HG03095 (cell line): ENCODE data around the gene SKAP1.

Experiments
- ATAC-seq: cut with Tn5 transposase; IDR thresholded peaks from one replicate; pipeline ENCODE4 v1.9.1; 2021; ENCODE audit warnings: moderate library complexity; ENCODE audit not compliant: unreplicated experiment

SKAP1 gene

GRCh38 chr17:48153691-48154358 lies 276.2 kb downstream of the SKAP1 start:
- no peak for ATAC-seq

DNA sequence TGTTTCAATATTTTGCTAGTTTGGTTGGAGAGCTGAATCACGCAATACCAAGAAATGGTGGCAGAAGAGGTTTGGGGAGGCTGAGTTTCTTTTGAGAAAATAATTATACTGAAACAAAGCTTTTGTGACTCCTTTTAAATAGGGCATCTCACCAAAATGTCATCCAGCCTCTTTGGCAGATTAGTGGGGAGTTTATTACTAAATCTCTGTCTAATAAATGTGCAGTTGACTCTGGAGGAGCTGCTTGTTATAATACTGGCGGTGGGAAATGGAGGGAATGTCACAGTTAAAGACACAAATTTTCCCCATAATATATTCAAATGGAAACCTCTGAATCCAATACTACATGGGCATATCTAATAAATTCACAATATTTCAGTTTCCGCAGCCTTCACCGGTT lies 277.7 kb downstream of the SKAP1 start:
- ATAC-seq: no peak

DNA sequence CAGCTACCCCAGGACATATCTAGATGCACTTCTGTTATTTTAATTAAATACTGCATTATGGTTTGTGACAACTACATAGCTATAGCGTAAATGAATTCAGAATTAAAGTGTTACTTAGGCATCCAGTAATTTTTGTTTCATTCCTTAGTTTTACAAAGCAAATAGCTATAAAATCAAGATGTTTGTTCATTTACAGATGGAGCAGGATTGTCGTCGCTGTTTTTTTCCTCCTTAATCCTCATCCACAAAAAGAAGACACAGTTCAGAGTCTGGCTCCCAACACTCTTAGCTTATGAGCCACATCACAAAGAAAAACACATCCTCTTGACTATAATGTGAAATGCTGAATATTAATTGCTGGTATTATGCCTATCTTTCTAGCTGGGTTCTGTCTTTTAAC lies 278.8 kb downstream of the SKAP1 start:
- no peak for ATAC-seq

- no peak for ATAC-seq
Observed at GRCh38 chr17:48150597-48151001, 279.4 kb downstream of the SKAP1 start.

GRCh38 chr17:48149787-48150463 lies 280.1 kb downstream of the SKAP1 start:
- no peak for ATAC-seq

- no peak for ATAC-seq
Observed at GRCh38 chr17:48148854-48149786, 280.9 kb downstream of the SKAP1 start.

GRCh38 chr17:48148029-48148770 lies 281.8 kb downstream of the SKAP1 start:
- no peak for ATAC-seq

DNA sequence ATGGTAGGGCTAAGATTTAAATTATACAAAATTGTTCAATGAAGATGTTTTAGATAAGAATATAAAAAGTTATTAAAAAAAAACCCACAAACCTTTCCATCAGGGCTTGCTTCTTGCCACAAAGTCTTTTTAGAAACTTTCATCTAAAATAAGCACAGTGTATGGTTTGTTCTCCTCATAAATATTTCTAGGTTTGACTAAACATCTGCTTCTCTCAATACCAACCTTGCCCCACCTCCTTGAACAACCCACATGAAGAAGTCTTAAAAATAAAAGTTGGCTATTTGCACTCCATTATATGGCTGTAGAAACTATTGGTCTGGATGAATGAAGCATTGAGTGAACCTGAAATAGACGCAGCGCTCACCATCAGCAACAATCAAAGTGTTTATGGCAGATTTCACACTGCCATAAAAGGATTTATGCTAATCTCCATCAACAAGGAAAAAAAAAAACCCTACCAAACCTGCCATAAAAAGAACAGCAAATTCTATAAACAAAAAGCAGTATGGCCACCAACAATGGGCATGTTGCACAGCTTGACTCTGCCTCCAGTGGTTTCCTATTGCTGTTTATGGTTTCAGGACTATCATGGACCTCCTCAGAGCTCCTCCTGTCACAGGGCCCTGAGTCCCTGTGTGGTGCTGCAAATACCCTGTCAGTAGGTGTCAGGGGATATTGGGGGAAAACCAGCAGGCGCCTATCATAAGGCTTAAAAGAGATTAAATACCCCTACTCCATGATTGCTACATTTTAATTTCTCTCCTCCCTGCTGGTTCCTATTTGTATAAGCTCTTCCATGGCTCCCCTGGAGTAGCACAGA lies 284.8 kb downstream of the SKAP1 start:
- no peak for ATAC-seq

GRCh38 chr17:48144231-48144630 lies 285.8 kb downstream of the SKAP1 start:
- ATAC-seq: no peak

GRCh38 chr17:48143629-48144028 lies 286.4 kb downstream of the SKAP1 start:
- no peak for ATAC-seq

GRCh38 chr17:48139944-48140343 lies 290.1 kb downstream of the SKAP1 start:
- no peak for ATAC-seq

- no peak for ATAC-seq
Observed at GRCh38 chr17:48137656-48138055, 292.4 kb downstream of the SKAP1 start.

GRCh38 chr17:48134912-48135480 lies 295.0 kb downstream of the SKAP1 start:
- ATAC-seq: no peak

DNA sequence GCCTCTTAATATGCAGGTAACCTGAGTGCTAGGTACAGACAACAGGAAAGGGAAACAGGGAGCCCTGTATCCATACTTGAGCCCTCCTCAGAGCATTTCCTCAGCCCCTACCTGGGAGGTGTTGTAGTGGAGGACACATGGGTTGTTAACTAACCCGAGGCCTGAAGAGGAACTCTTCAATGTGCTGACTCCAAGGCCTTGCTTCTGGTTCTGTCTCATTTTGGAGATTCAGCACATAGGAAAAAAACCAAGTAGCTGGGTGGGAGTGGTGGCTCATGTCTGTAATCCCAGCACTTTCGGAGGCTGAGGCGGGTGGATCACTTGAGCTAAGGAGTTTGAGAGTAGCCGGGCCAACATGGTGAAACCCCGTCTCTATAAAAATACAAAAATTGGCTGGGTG lies 297.6 kb downstream of the SKAP1 start:
- no peak for ATAC-seq

GRCh38 chr17:48131216-48131824 lies 298.7 kb downstream of the SKAP1 start:
- ATAC-seq: no peak

DNA sequence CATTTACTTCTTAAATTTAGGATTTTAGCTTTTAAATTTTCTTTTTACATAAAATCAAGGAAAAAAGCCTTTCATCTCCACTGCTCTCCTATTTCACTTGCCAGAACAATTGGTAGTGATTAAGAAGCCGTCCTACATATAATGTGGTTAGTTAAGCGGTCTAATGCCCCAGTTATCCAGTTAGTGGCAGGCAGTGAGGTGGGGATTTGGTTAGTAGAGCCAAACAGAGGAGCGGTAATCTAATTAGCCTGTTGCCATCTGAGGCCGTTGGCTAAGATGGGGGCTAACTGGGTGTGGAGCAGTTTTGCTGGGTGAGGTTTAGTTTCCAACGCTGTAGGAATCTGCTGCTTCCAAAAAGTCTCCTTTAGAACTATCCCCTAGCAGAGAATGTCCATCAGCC lies 300.0 kb downstream of the SKAP1 start:
- no peak for ATAC-seq

DNA sequence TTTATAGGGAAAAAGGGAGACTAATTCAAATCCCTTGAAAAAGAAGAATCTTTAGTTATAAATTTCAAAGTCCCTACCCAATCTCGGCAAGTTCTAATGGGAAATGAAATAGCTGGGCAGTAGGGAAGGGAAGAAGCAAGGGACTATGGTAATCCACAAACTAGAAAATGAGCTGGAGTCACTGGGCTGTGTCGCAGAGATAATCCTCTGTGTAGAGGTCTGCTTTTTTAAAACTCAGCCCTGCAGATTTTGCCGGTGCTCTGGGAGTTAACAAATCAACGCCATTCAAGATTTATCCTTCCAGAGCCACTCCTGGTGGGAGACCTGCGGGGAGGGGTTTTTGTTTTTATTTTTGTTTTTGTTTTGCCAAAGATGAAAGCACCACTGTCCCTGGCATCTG lies 301.6 kb downstream of the SKAP1 start:
- no peak for ATAC-seq

- ATAC-seq: no peak
Observed at GRCh38 chr17:48127371-48128051, 302.5 kb downstream of the SKAP1 start.

DNA sequence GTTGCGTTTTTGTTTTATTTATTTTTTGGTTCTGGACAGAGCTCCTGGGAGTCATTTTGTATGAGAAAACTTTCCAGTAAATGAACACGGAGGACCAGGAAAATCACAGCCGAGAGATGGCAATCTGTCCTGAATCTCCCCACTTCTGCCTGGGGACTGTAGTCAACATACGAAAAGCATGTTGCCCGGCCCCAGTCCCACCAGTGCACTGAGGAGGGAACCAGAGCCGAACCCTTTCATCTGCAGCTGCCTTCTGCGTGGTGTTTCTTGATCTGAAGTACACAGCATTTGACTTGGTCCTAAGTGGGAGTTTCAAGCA lies 303.5 kb downstream of the SKAP1 start:
- ATAC-seq: no peak
